ENCODE data around the gene DLGAP1.
A peak's percentile ranks its signal among the peaks of the same experiment; 100 is the strongest.

The DLGAP1 gene

GRCh38 chr18:3898861-3899613 lies 556.1 kb downstream of the DLGAP1 start:
- intact Hi-C loops (cut with DNase I) = no loop called here
- DNase-seq = no peak

GRCh38 chr18:3892152-3892551 lies 563.0 kb downstream of the DLGAP1 start:
- intact Hi-C loops (cut with DNase I) = no loop called here
- DNase-seq = no peak

- no peak for DNase-seq
- intact Hi-C loops (cut with DNase I) = no loop called here
These were observed 563.9 kb downstream of the DLGAP1 start for GRCh38 chr18:3891245-3891644.

- intact Hi-C loops (cut with DNase I) = no loop called here
- DNase-seq = no peak
These were observed 565.3 kb downstream of the DLGAP1 start for GRCh38 chr18:3889803-3890202.

GRCh38 chr18:3889121-3889520 lies 566.0 kb downstream of the DLGAP1 start:
- DNase-seq = no peak
- intact Hi-C loops (cut with DNase I) = no loop called here

- intact Hi-C loops (cut with DNase I) = no loop called here
- no peak for DNase-seq
These were observed 568.4 kb downstream of the DLGAP1 start for GRCh38 chr18:3886575-3887322.

GRCh38 chr18:3885209-3885792 lies 569.8 kb downstream of the DLGAP1 start:
- no peak for DNase-seq
- intact Hi-C loops (cut with DNase I) = no loop called here

GRCh38 chr18:3879836-3880120 lies 575.3 kb downstream of the DLGAP1 start:
- intact Hi-C loops (cut with DNase I) = loop anchor here (10.0 kb wide), 1 partner anchor 105 kb away; no protein-coding TSS in a partner anchor
- DNase-seq = no peak

GRCh38 chr18:3879114-3879835 lies 575.8 kb downstream of the DLGAP1 start:
- intact Hi-C loops (cut with DNase I) = loop anchor here (10.0 kb wide), 1 partner anchor 104 kb away; no protein-coding TSS in a partner anchor
- DNase-seq = no peak

- intact Hi-C loops (cut with DNase I) = loop anchor here (10.0 kb wide), 1 partner anchor 104 kb away; no protein-coding TSS in a partner anchor
These were observed 576.7 kb downstream of the DLGAP1 start for GRCh38 chr18:3878401-3878800.

GRCh38 chr18:3877678-3878077 lies 577.4 kb downstream of the DLGAP1 start:
- intact Hi-C loops (cut with DNase I) = loop anchor here (10.0 kb wide), 1 partner anchor 103 kb away; no protein-coding TSS in a partner anchor
- no peak for DNase-seq

More at GRCh38 chr18:3878401-3878800, 576.7 kb downstream of the DLGAP1 start:
- no peak for DNase-seq

- DNase-seq = no peak
- intact Hi-C loops (cut with DNase I) = loop anchor here (10.0 kb wide), 1 partner anchor 101 kb away; no protein-coding TSS in a partner anchor
These were observed 579.1 kb downstream of the DLGAP1 start for GRCh38 chr18:3875961-3876360.

- intact Hi-C loops (cut with DNase I) = loop anchor here (10.0 kb wide), 1 partner anchor 101 kb away; no protein-coding TSS in a partner anchor
- no peak for DNase-seq
These were observed 579.7 kb downstream of the DLGAP1 start for GRCh38 chr18:3875376-3875775.

- intact Hi-C loops (cut with DNase I) = loop anchor here (10.0 kb wide), 1 partner anchor 100 kb away; no protein-coding TSS in a partner anchor
- no peak for DNase-seq
These were observed 580.5 kb downstream of the DLGAP1 start for GRCh38 chr18:3874581-3874980.

GRCh38 chr18:3874125-3874524 lies 581.0 kb downstream of the DLGAP1 start:
- peak in 1 of 42 donors; percentile 18 for DNase-seq
- intact Hi-C loops (cut with DNase I) = loop anchor here (10.0 kb wide), 1 partner anchor 99 kb away; no protein-coding TSS in a partner anchor

GRCh38 chr18:3873698-3874097 lies 581.4 kb downstream of the DLGAP1 start:
- no peak for DNase-seq
- intact Hi-C loops (cut with DNase I) = loop anchor here (10.0 kb wide), 1 partner anchor 99 kb away; no protein-coding TSS in a partner anchor

GRCh38 chr18:3873211-3873610 lies 581.9 kb downstream of the DLGAP1 start:
- intact Hi-C loops (cut with DNase I) = loop anchor here (10.0 kb wide), 1 partner anchor 98 kb away; no protein-coding TSS in a partner anchor
- DNase-seq = no peak

GRCh38 chr18:3872641-3873040 lies 582.5 kb downstream of the DLGAP1 start:
- DNase-seq = no peak
- intact Hi-C loops (cut with DNase I) = loop anchor here (10.0 kb wide), 1 partner anchor 98 kb away; no protein-coding TSS in a partner anchor

GRCh38 chr18:3871687-3872086 lies 583.4 kb downstream of the DLGAP1 start:
- intact Hi-C loops (cut with DNase I) = loop anchor here (10.0 kb wide), 1 partner anchor 97 kb away; no protein-coding TSS in a partner anchor
- no peak for DNase-seq

Data from head of caudate nucleus (tissue), 42 donors.